ENCODE results near the gene COMMD3. TPM values are rescaled to one million over a fixed set of nuclear protein-coding genes. Genes with fewer than 3 reads are reported as not detected.
A peak's percentile ranks its signal among the peaks of the same experiment; 100 is the strongest.

The COMMD3 gene
- total RNA-seq, 1 donor from 2014 or later = 79.7 TPM

DNA sequence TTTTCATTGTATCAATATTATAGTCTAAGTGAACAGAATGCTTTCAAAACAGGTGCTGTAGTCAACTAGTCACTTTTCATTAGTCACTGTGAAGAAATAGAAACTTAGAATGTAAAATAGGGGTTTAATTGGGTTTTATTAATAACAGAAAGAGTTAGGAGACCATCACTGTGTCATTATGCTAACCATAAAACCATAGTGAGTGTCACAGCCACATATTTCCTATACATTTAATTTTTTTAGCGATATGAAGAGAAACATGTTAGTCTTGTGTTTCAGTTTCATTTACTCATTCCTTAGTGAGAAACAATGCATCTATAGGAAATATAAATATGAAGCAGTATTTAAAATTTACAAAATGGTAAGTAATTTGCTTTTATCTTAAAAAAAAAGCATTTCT is 51.3 kb downstream of the COMMD3 start:
- peaks cover 3% of the 10 kb centered on the region for H3K9me3 Mint-ChIP-seq

DNA sequence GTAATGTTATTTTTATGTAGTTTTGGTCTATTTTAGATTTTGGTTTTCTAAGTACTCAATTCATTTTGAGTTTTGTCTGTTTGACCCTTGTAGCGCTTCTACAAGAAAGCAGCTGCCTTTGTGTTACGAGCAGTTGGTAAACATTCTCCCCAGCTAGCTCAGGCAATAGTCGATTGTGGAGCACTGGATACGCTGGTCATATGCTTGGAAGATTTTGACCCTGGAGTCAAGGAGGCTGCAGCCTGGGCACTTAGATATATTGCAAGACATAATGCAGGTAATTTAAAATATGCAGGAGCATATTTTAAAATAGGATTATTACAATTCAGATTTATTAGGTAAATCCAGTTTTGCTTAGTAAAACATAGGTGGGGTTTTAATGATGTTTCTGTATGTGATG is 52.2 kb downstream of the COMMD3 start:
- Mint-ChIP-seq H3K4me1 (peaks cover 35% of the 10 kb centered on the region), H3K27ac (no peak overlapping the region), H3K9me3 (peaks cover 3% of the 10 kb centered on the region), H3K36me3 (ENCODE audit: low read depth) (no peaks in the 10 kb centered on the region), H3K27me3 (no peaks in the 10 kb centered on the region), H3K4me3 (no peak overlapping the region)
- intact Hi-C loops (cut with micrococcal nuclease) = no loop called here
- no peak for DNase-seq

More for the DNA sequence above, 51.3 kb downstream of the COMMD3 start:
- H3K27ac Mint-ChIP-seq = peak overlapping the region; percentile 79
- peak overlapping the region; percentile 64 for H3K4me3 Mint-ChIP-seq
- peaks cover 36% of the 10 kb centered on the region for H3K4me1 Mint-ChIP-seq
- intact Hi-C loops (cut with micrococcal nuclease) = loop anchor here (1.0 to 2.0 kb wide), 6 partner anchors 12 to 315 kb away; no protein-coding TSS in a partner anchor
- DNase-seq = no peak
- no peaks in the 10 kb centered on the region for H3K27me3 Mint-ChIP-seq
- no peaks in the 10 kb centered on the region for H3K36me3 Mint-ChIP-seq (ENCODE audit: low read depth)

DNA sequence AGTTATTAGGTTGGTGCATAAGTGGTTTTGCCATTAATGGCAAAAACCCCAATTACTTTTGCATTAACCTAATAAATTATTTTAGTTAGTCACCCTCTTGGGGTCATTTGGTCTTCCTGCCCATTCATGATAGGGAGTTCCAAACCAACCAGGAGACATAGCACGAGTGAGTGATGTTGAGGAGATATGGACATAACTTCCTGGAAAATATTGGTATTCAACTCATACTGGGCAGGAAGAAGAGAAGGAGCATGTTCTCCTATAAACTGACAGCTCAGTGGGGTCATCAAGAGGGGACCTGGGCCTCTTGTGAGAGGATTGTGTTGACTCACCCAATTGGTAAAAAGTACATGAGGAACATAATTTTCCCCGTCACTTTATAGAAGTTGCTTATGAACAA is 52.8 kb downstream of the COMMD3 start:
- DNase-seq = no peak
- Mint-ChIP-seq H3K4me1 (peaks cover 34% of the 10 kb centered on the region), H3K36me3 (ENCODE audit: low read depth) (no peaks in the 10 kb centered on the region), H3K27me3 (no peaks in the 10 kb centered on the region), H3K4me3 (no peak overlapping the region), H3K9me3 (peaks cover 3% of the 10 kb centered on the region), H3K27ac (no peak overlapping the region)
- intact Hi-C loops (cut with micrococcal nuclease) = no loop called here

DNA sequence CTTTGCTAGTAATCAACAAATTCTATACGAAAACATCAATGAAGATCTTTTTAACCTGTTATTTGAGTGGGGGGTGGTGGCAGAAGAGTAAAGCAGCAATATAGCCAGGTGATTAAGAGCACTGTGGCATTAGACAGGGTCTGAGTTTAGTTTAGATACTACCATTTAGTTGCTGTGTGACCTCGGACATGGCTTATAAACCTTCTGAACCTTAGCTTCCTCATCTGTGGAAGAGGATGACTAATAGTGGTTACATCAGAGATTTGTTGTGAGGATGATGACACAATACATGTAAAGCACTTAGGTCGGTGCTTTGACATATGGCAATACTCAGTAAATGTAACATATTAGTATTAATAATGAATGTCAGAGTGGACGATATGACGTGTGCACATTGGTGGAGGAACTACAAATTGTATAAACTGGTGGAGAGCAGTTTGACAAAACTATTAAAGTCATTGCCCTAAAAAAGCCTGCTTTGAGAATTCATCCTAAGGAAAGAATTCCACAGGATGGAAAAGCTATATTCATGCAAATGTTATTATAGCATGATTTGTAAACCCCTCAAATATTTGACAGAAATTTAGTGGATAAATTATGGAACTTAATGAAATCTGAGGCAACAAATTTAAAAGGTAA is 53.4 kb downstream of the COMMD3 start:
- intact Hi-C loops (cut with micrococcal nuclease) = no loop called here
- Mint-ChIP-seq H3K4me1 (peaks cover 34% of the 10 kb centered on the region), H3K4me3 (no peak overlapping the region), H3K9me3 (peaks cover 3% of the 10 kb centered on the region), H3K36me3 (ENCODE audit: low read depth) (no peaks in the 10 kb centered on the region), H3K27ac (no peak overlapping the region), H3K27me3 (peaks cover under 1% of the 10 kb centered on the region)
- DNase-seq = no peak

Other genes starting within 250 kb of the COMMD3 start
- not detected in 2 replicates for gene EBLN1, start 98.4 kb upstream of the COMMD3 start, total RNA-seq
- 55.6 and 65.3 TPM in 2 replicates for gene BMI1, start 4.7 kb downstream of the COMMD3 start, total RNA-seq
- 0.07 TPM in 1 of 2 replicates, not detected in the other for gene SPAG6, start 29.1 kb downstream of the COMMD3 start, total RNA-seq

All from activated CD4-positive, alpha-beta T cell treated with anti-CD3 and anti-CD28 coated beads, Interleukin-2, amount 10 ng/mL, durations not matched to agents 24 days and 14 days (primary cell).